Upper lobe of right lung (tissue), 1 donor: ENCODE results near the gene MREG. TPM values are rescaled to one million over a fixed set of nuclear protein-coding genes. Genes with fewer than 3 reads are reported as not detected.

Source experiments
- ATAC-seq: fragments of 200-7000 bp; cut with Tn5 transposase; one replicate; pipeline ENCODE4 v1.9.1; 2020; ENCODE audit warnings: mild to moderate bottlenecking, moderate library complexity
- DNase-seq: peaks from one replicate; pipeline ENCODE4 v3.0.0-alpha.2; 2020
- H3K27ac ChIP-seq: fragments of 200-600 bp; one replicate; pipeline ENCODE4 v1.8.0; 2022
- H3K27me3 ChIP-seq: fragments of 200-600 bp; one replicate; pipeline ENCODE4 v1.8.0; 2022; ENCODE audit warnings: mild to moderate bottlenecking
- H3K36me3 ChIP-seq: fragments of 200-600 bp; one replicate; pipeline ENCODE4 v1.8.0; 2022
- H3K4me1 ChIP-seq: fragments of 200-600 bp; one replicate; pipeline ENCODE4 v1.8.0; 2022
- H3K4me3 ChIP-seq: fragments of 200-600 bp; one replicate; pipeline ENCODE4 v1.8.0; 2022; ENCODE audit warnings: mild to moderate bottlenecking
- H3K9me3 ChIP-seq: fragments of 200-600 bp; one replicate; pipeline ENCODE4 v1.8.0; 2022
- CTCF ChIP-seq: fragments of 200-600 bp; IDR thresholded peaks from one replicate; pipeline ENCODE4 v1.8.0; 2022; ENCODE audit warnings: antibody characterized with exemption
- intact Hi-C: fragments of 100-400 bp; cut with DNase I; formaldehyde crosslinking; loops from one replicate; pipeline ENCODE4 v1.11.0; 2022
- total RNA-seq: library from RNA; stranded (reverse); fragmentation: NEBNext Ultra II Directional; extraction: Animal tissue kit (Norgen Biotek cat#: 25700); gene quantifications from one replicate; pipeline ENCODE4 v1.2.1, GENCODE V29; 2021
- donor health status: DM: no; HTN: yes; CAD: no; lungs with severe emphysema.

Gene MREG
- total RNA-seq, 1 donor from 2014 or later, result 16.8 TPM

DNA sequence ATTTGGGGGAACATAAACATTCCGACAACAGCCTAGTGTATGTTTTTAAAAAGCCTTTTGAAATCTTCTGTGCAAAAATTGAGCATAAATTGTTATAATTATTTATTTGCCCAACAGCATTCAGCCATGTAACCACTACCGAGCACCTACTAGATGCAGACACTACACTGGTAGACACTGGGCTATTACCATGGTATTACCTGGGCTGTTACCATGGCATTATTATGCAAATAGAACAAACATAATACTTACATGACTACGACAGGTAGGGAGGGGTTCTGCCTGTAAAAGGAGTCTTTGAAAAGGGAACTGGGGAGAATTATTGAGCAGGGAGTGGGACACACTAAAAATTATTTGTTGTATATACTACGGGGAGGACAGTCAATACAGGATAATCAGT, 116.4 kb downstream of the MREG start:
- H3K4me1 ChIP-seq, result peaks cover 10% of the 10 kb centered on the region
- no peaks in the 10 kb centered on the region for H3K27me3 ChIP-seq
- ATAC-seq, result no peak
- no peak for DNase-seq
- no peak for TF ChIP-seq CTCF
- H3K36me3 ChIP-seq, result no peaks in the 10 kb centered on the region
- intact Hi-C loops, result no loop called here
- H3K4me3 ChIP-seq, result no peak overlapping the region
- H3K9me3 ChIP-seq, result no peaks in the 10 kb centered on the region
- H3K27ac ChIP-seq, result no peak overlapping the region

- H3K4me3 ChIP-seq, result no peak overlapping the region
- peaks cover 10% of the 10 kb centered on the region for H3K4me1 ChIP-seq
- intact Hi-C loops, result no loop called here
- H3K36me3 ChIP-seq, result no peaks in the 10 kb centered on the region
- no peaks in the 10 kb centered on the region for H3K9me3 ChIP-seq
- no peak overlapping the region for H3K27ac ChIP-seq
- TF ChIP-seq CTCF, result no peak
- H3K27me3 ChIP-seq, result no peaks in the 10 kb centered on the region
- DNase-seq, result no peak
- no peak for ATAC-seq
Observed at GRCh38 chr2:215895330-215895729, 118.0 kb downstream of the MREG start.

Other genes starting within 250 kb of the MREG start
- 18.9 TPM for gene PECR, start 68.3 kb upstream of the MREG start, total RNA-seq
- 1.4 TPM for gene TMEM169, start 68.4 kb upstream of the MREG start, total RNA-seq
- gene XRCC5, start 95.8 kb upstream of the MREG start, total RNA-seq, result 178 TPM